ENCODE results near the gene PDXK.

Gene PDXK

DNA sequence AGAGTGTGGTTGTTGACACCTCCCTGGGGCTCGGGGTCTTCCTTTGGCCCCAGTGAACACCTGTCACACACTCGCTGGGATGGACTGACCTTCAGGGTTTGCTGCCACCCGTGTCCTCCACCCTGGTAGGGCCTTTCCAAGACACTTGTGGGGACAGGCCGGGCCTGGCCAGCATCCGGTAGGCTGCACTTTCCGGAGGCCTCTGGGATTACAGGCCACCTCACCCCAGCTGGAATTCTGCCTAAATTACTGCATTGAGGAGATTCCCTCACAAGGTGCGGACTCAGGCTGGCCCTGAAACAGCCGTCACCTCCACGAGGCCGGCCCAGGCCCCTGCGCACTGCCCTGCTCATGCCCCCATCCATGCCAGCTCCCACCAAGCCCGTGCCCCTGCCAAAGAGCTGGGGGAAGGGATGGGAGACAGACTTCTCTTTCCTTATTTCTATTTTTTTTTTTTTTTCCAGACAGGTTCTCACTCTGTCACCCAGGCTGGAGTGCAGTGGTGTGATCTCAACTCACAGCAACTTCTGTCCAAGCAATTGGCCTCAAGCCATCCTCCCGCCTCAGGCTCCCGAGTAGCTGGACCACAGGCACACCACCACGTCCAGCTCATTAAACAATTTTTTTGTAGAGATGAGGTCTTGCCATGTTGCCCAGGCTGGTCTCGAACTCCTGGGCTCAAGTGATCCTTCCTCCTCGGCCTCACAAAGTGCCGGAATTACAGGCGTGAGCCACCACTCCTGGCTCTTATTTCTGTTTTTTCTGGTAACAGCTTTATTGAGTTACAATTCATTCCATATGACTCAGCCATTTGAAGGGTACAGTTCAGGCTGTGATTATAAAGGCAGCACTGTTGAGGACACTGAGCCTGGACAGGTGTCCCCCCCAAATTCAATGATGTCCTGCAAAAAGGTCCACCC is 45.9 kb downstream of the PDXK start:
- no peak for DNase-seq (ENCODE audit: low read depth)

DNA sequence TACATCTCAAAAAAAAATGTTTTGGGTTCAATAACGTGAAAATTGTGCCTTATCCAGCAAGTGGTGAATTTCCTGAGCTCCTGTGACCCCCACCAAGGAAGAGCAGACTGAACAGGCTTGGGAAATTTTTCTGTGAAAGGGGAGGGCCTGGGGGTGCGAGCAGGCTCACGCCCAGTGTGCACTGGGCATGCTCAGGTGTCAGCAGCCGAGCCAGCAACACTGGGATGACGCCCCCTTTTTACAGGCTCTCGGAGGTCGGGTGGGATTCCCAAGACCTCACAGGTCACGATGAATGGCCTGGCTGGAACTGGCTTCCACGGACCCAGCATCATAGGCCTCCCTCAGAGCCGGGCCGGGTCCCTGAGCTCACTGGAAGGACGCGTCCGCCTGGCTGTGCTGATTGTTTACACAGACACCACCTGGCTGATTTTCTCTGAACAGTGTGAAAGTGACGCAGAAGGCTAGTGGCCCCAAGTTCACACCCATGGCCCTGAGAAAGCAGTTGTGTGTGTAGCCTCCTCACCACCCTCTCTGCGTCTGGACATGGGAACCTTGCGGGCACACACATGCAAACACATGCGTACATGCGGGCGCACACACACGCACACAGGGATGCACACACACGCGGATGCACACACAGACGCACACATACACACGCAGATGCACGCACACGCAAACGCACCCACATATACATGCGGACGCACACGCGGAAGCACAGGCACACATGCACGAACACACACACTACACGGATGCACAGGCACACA is 48.0 kb downstream of the PDXK start:
- DNase-seq (ENCODE audit: low read depth) = no peak

- DNase-seq (ENCODE audit: low read depth) = no peak
These were observed 48.6 kb downstream of the PDXK start for GRCh38 chr21:43767498-43767983.

DNA sequence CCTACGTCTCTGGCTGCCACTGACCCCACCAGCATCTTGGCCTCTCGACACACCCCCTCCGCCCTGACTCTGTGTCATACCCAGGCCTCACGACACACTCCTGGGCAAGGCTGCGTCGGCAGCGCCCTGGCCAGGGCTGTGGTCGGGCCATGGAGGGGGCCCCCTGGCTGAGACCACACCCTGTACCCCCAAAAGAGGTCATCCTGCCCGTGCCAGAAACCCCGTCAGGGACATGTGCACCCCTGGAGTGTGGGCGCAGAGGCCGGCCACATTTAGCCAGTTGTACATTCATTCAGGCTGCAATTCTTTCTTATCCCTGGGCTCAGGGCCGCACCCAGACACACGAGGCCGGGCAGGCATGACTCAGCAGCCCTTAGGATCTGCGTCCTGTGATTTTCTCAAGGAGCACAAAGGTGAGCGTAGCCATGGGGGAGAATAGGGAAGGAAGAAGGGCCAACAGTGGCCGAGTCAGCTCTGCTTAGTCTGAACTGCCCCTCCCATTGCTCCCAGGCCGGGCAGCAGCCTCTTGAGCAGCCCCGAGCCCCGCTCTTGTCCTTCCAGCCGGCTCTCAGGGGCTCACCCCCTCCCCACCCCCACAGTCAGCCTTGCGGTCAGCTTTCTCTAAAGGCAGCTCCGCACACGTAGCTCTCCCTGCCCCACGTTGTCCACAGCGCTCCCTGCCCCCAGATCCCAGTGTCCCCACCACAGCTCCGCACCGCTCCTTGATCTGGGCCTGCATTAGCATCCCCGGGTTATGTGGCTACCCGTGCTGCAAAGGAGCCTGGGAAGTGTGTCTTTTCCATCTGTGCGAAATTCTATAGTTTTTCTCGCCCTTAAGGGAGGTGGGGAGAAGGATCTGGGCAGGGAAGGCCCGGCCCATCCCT is 49.3 kb downstream of the PDXK start:
- DNase-seq (ENCODE audit: low read depth) = no peak

- no peak for DNase-seq (ENCODE audit: low read depth)
These were observed 49.9 kb downstream of the PDXK start for GRCh38 chr21:43768868-43769167.

GRCh38 chr21:43769325-43769958 is 50.5 kb downstream of the PDXK start:
- DNase-seq (ENCODE audit: low read depth) = no peak

DNA sequence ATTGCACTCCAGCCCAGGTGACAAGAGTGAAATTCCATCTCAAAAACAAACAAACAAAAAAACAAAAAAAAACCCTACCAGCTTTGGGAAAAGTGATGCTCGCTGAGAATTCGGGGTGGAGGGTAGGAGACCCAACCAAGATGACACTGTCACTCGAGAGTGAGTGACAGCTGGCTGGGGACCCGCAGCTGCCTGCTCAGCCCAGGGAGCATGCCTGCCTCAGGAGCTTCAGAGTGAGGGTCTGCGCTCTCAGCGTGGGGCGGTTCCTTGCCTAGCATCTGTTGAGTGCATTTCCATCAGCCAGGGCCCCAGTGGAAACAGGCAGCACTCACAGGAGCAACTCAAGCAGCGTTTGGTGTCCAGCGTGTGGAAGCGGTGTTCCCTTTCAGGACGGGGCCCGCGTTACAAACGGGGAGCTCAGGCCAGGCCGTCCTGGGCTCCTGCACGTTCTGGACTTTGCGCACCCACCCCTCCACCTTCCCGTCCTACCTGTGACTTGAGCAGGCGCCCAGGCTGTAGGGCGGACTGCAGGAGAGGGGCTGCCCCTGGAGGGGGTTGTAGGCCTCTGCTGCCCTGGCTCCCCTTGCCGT is 51.2 kb downstream of the PDXK start:
- no peak for DNase-seq (ENCODE audit: low read depth)

DNA sequence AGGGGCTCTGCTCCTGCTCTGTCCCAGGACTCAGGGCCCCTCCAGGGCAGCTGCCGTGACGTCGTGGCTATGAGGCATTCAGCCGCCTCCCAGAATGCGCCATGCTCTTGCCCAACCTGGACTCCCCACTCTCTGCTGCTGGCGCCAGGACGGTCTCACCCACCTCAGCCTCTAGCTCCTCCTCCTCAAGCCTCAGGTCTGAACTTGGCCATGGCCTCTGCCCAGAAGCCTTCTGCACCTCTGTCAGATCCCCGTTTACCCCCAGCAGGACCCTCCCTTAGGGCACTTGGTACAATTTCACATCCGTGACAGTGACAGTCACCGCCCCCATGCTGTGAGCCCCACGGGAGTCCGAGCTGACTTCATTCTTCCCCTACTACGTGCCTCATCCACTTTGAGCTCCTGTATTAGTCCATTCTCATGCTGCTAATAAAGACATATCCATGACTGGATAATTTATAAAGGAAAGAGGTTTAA is 52.3 kb downstream of the PDXK start:
- no peak for DNase-seq (ENCODE audit: low read depth)

DNA sequence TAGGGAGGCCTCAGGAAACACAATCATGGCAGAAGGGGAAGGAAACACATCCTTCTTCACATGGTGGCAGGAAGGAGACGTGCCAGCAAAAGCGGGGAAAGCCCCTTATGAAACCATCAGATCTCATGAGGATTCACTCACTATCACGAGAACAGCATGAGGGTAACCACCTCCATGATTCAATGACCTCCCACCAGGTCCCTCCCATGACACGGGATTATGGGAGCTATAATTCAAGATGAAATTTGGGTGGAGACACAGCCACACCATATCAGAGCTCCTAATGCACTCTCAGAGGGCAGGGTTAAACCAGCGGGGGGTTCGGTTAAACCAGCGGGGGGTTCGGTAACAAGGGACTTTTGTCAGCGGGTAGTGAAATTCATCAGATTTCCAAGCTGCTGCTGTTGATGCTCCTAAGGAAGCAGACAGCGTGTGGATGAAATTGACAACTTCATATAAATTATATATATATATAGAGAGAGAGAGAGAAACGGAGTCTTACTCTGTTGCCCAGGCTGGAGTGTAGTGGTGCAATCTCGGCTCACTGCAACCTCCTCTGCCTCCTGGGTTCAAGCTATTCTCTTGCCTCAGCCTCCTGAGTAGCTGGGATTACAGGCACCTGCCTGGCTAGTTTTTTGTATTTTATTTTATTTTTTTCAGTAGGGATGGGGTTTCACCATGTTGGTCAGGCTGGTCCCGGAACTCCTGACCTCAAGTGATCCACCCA is 52.9 kb downstream of the PDXK start:
- no peak for DNase-seq (ENCODE audit: low read depth)

- no peak for DNase-seq (ENCODE audit: low read depth)
These were observed 53.5 kb downstream of the PDXK start for GRCh38 chr21:43772425-43772821.

DNA sequence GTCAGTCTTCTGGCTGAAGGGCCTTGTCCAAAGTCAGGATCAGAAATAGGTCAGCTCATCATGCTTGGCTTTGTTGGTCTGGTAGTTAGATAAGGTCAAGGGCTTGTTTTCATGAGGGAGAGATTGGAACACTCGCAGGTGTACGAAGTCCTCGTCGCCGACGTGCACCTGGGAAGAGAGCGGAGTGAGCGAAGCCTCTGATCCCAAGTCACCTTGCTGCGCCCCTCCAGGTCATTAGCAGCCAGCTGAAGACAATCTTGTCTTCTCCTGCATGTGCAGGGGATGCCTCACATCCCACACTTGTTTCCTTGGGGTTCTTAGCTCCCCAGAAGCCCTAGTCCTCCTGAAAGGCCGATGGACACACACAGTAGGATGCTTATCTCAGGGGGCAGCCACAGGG is 55.2 kb downstream of the PDXK start:
- DNase-seq (ENCODE audit: low read depth) = no peak

- DNase-seq (ENCODE audit: low read depth) = no peak
These were observed 56.3 kb downstream of the PDXK start for GRCh38 chr21:43775190-43775589.

GRCh38 chr21:43775795-43776430 is 57.0 kb downstream of the PDXK start, which contains the start of gene CSTB:
Gene CSTB (minus strand): TSS chr21:43776308. CDS start chr21:43776269, 39 bp downstream.
- peak; percentile 78 for DNase-seq (ENCODE audit: low read depth)

- no peak for DNase-seq (ENCODE audit: low read depth)
These were observed 59.0 kb downstream of the PDXK start for GRCh38 chr21:43777953-43778352.

- no peak for DNase-seq (ENCODE audit: low read depth)
These were observed 59.8 kb downstream of the PDXK start for GRCh38 chr21:43778469-43779335.

DNA sequence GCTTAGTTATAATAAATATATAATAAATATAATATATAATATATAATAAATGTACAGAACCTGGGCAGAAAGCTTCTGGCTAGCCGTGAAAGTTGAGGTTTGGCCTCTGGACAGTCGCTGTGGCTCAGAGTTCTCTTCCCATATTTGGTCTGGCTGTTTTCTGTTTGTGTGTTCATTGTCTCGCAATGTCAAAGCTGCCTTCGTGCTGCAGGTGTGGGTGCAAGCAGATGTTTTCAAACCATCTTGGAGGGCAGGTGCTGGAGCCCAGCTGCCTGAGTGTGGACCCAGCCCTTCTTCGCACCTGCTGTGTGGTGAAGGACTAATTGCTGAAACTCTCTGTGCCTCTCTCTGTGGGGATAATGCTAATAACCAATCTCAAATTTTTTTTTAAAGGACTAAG is 60.7 kb downstream of the PDXK start:
- DNase-seq (ENCODE audit: low read depth) = no peak

DNA sequence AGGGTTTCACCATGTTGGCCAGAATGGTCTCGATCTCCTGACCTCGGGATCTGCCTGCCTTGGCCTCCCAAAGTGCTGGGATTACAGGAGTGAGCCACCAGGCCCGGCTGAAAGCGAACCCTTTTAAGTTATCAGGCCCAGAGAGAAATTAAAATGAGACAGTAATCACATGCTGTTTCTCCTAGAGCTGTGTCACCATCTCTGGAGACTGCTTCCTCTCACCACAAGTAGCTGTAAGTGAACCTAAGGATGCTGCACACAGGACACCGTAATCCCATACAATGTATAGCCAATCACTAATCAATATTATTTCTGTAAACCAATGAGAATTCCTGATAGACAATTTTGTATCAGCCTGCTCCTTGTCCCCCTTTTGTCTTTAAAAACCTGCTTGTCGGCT is 62.9 kb downstream of the PDXK start:
- no peak for DNase-seq (ENCODE audit: low read depth)

DNA sequence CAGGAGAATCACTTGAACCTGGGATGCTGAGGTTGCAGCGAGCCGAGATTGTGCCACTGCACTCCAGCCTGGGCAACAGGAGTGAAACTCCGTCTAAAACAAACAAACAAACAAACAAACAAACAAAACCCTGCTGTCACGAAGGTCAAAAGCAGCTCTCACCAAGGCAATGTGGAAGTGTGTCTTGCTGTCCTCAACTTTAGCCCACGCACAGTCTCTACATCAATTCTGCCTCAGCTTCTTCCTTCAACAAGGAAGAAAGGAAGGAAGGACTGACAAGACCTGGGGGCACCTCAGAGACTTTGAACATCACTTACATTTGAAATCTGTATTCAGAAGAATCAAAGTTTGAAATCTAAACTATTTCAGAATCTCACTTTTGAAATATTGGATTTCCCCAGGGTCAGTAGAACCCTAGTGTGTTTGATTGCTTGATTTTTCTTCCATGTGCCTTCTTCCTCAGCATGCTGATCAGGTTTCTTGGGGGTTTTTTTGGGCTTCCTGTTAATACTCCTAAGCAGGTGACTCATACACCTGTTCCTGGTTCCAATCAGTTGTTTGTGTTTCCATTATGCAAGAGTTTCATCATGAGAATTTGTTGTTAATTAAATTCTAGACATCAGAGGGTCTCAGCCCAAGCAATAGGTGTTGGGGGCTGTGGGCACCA is 63.6 kb downstream of the PDXK start:
- no peak for DNase-seq (ENCODE audit: low read depth)

Data from activated T-cell treated with anti-CD3 and anti-CD28 coated beads for 1 hour (primary cell).